Left ventricle myocardium inferior (tissue), 1 donor: ENCODE data around the gene RSPH6A. TPM values are rescaled to one million over a fixed set of nuclear protein-coding genes. Genes with fewer than 3 reads are reported as not detected.

ENCODE experiments used
- DNase-seq: peaks from one replicate; pipeline ENCODE4 v3.0.0-alpha.2; 2020
- H3K27ac ChIP-seq: fragments of 200-600 bp; replicated peaks from 2 replicates; pipeline ENCODE4 v1.8.0; 2021
- H3K27me3 ChIP-seq: fragments of 200-600 bp; 2 replicates; pipeline ENCODE4 v1.8.0; 2021; ENCODE audit warnings: low read depth
- H3K36me3 ChIP-seq: fragments of 200-600 bp; 2 replicates; pipeline ENCODE4 v1.8.0; 2021
- H3K4me1 ChIP-seq: fragments of 200-600 bp; 2 replicates; pipeline ENCODE4 v1.8.0; 2021
- H3K4me3 ChIP-seq: fragments of 200-600 bp; 2 replicates; pipeline ENCODE4 v1.8.0; 2021; ENCODE audit warnings: mild to moderate bottlenecking, moderate library complexity
- H3K9me3 ChIP-seq: fragments of 200-600 bp; replicated peaks from 2 replicates; pipeline ENCODE4 v1.8.0; 2021
- intact Hi-C: fragments of 100-400 bp; cut with micrococcal nuclease; formaldehyde crosslinking; loops from one replicate; pipeline ENCODE4 v1.11.0; 2022
- total RNA-seq: library from RNA; stranded (reverse); fragmentation: NEBNext Ultra II Directional; extraction: Animal tissue kit (Norgen Biotek cat#: 25700); gene quantifications from one replicate; pipeline ENCODE4 v1.2.1, GENCODE V29; 2021
- TF ChIP-seq, protein P1 (sequence below): fragments of 200-600 bp; IDR thresholded peaks from 2 replicates; pipeline ENCODE4 v1.8.0; 2021; ENCODE audit warnings: antibody characterized with exemption, mild to moderate bottlenecking, borderline replicate concordance
- donor health status: DM: no; HTN: yes; CAD: no; lungs with severe emphysema.

RSPH6A gene
- total RNA-seq, 1 donor from 2014 or later = not detected

- Histone ChIP-seq H3K9me3 (no peaks in the 10 kb centered on the region), H3K4me3 (peak overlapping the region; percentile 66), H3K4me1 (peaks cover 27% of the 10 kb centered on the region), H3K36me3 (peaks cover 11% of the 10 kb centered on the region), H3K27ac (peak overlapping the region; percentile 15), H3K27me3 (peaks cover 11% of the 10 kb centered on the region)
- TF ChIP-seq, protein P1, sequence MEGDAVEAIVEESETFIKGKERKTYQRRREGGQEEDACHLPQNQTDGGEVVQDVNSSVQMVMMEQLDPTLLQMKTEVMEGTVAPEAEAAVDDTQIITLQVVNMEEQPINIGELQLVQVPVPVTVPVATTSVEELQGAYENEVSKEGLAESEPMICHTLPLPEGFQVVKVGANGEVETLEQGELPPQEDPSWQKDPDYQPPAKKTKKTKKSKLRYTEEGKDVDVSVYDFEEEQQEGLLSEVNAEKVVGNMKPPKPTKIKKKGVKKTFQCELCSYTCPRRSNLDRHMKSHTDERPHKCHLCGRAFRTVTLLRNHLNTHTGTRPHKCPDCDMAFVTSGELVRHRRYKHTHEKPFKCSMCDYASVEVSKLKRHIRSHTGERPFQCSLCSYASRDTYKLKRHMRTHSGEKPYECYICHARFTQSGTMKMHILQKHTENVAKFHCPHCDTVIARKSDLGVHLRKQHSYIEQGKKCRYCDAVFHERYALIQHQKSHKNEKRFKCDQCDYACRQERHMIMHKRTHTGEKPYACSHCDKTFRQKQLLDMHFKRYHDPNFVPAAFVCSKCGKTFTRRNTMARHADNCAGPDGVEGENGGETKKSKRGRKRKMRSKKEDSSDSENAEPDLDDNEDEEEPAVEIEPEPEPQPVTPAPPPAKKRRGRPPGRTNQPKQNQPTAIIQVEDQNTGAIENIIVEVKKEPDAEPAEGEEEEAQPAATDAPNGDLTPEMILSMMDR = no peak
- intact Hi-C loops = no loop called here
- DNase-seq = peak; percentile 28
These were observed 541 bp upstream of the RSPH6A start for GRCh38 chr19:45815481-45816216.

GRCh38 chr19:45814166-45814780 lies 835 bp downstream of the RSPH6A start:
- no peak for DNase-seq
- no peak overlapping the region for H3K4me3 ChIP-seq
- no peaks in the 10 kb centered on the region for H3K36me3 ChIP-seq
- intact Hi-C loops = no loop called here
- peaks cover 27% of the 10 kb centered on the region for H3K4me1 ChIP-seq
- TF ChIP-seq, protein P1 = no peak
- peaks cover 11% of the 10 kb centered on the region for H3K27me3 ChIP-seq
- H3K9me3 ChIP-seq = no peaks in the 10 kb centered on the region
- no peak overlapping the region for H3K27ac ChIP-seq

DNA sequence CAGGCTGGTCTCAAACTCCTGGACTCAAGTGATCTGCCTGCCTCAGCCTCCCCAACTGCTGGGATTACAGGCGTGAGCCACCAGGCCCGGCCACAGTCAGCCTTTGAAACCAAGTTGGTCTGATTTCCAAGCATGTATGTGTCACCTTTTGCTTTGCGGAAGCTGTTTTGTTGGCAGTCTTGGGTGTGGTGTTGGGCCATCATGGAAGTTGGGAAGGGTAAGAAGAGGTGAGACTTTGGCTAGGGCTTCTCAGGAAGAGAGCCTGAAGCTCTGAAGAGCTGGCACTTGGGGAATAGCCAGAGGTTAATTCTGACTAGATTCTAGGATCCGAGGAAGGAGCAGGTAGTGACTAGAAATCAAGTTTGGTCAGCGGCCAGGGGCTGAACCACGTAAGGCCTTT lies 2.8 kb downstream of the RSPH6A start:
- Histone ChIP-seq H3K9me3 (no peaks in the 10 kb centered on the region), H3K27me3 (peaks cover 11% of the 10 kb centered on the region), H3K36me3 (no peaks in the 10 kb centered on the region), H3K4me3 (no peak overlapping the region), H3K4me1 (peaks cover 27% of the 10 kb centered on the region), H3K27ac (no peak overlapping the region)
- DNase-seq = no peak
- intact Hi-C loops = no loop called here
- TF ChIP-seq, protein P1 = no peak

GRCh38 chr19:45809643-45810159 lies 5.4 kb downstream of the RSPH6A start:
- intact Hi-C loops = no loop called here
- TF ChIP-seq, protein P1 = no peak
- no peak for DNase-seq
- no peak overlapping the region for H3K27ac ChIP-seq
- H3K4me3 ChIP-seq = no peak overlapping the region
- H3K36me3 ChIP-seq = no peaks in the 10 kb centered on the region
- H3K27me3 ChIP-seq = peaks cover 2% of the 10 kb centered on the region
- H3K9me3 ChIP-seq = no peaks in the 10 kb centered on the region
- H3K4me1 ChIP-seq = peaks cover 2% of the 10 kb centered on the region

GRCh38 chr19:45805719-45806118 lies 9.4 kb downstream of the RSPH6A start:
- Histone ChIP-seq H3K27me3 (no peaks in the 10 kb centered on the region), H3K36me3 (no peaks in the 10 kb centered on the region), H3K9me3 (no peaks in the 10 kb centered on the region), H3K4me1 (no peaks in the 10 kb centered on the region), H3K27ac (no peak overlapping the region), H3K4me3 (no peak overlapping the region)
- TF ChIP-seq, protein P1 = no peak
- DNase-seq = no peak
- intact Hi-C loops = no loop called here
